HepG2 (cell line): ENCODE data around the gene NEK7. TPM values are rescaled to one million over a fixed set of nuclear protein-coding genes. Genes with fewer than 3 reads are reported as not detected.
"Not testable (repeated sequence)": the region's sequence is repeated elsewhere in the genome, so short reads cannot be mapped to it uniquely, and the experiment has no call there.

ENCODE experiments used
- ATAC-seq: fragments of 200-7000 bp; cut with Tn5 transposase; 3 replicates; pipeline ENCODE4 v1.9.1; 2020; ENCODE audit warnings: mild to moderate bottlenecking, moderate library complexity
- BruUV-seq: library from RNA; stranded (reverse); fragments of 400-500 nt; replicated peaks from 2 replicates; lab custom pipeline; 2021; lab: Mats Ljungman, UMichigan
- CTCF ChIA-PET: fragments of 300-600 bp; formaldehyde crosslinking; extraction: SDS; loops from one replicate; lab custom pipeline; 2021; ENCODE audit warnings: low total read pairs, inconsistent platforms, low intra/inter-chr PET ratio; lab: Yijun Ruan, JAX
- POLR2A ChIA-PET: fragments of 350-600 bp; sonication (Branson Sonifier 250); formaldehyde crosslinking; loops from one replicate; lab custom pipeline; 2020; ENCODE audit warnings: antibody characterized with exemption, inconsistent platforms; lab: Yijun Ruan, JAX
- DNase-seq: peaks from one replicate; pipeline ENCODE4 v3.0.0-alpha.2; 2015; ENCODE audit warnings: low spot score
- FAIRE-seq: peaks from 3 replicates; lab custom pipeline; 2011; peaks lifted over from hg19 to GRCh38; lab: Jason Lieb, UNC
- H2AFZ ChIP-seq: one replicate; pipeline ENCODE4 v1.6.1; 2011; ENCODE audit warnings: low read length, inconsistent platforms
- H3K27ac ChIP-seq: fragments of 300-600 bp; 3 replicates; pipeline ENCODE4 v1.8.0; 2011; ENCODE audit warnings: mixed run types, mild to moderate bottlenecking, mixed read lengths, low read length, inconsistent platforms; ENCODE audit not compliant: insufficient read depth; ENCODE audit errors: extremely low read length
- H3K27me3 ChIP-seq, 2 experiments: fragments of 200-600 bp in 1 of 2; 2 replicates in 1 of 2; 3 replicates in 1 of 2; pipeline versions ENCODE4 v1.6.0 to v1.8.0; 2011; ENCODE audit warnings: low read length in 2 of 2, mild to moderate bottlenecking in 2 of 2, moderate library complexity in 2 of 2, inconsistent platforms in 1 of 2; ENCODE audit not compliant: insufficient read depth in 2 of 2, control insufficient read depth in 1 of 2
- H3K36me3 ChIP-seq, 2 experiments: fragments of 200-600 bp in 1 of 2; replicated peaks in 1 of 2; 2 replicates in 1 of 2; 3 replicates in 1 of 2; pipeline versions ENCODE4 v1.5.1 to v1.8.0; 2011; ENCODE audit warnings: low read length in 2 of 2, inconsistent platforms in 1 of 2; ENCODE audit not compliant: insufficient read depth in 2 of 2, control insufficient read depth in 1 of 2
- H3K4me1 ChIP-seq: 2 replicates; pipeline ENCODE4 v1.5.1; 2012; ENCODE audit warnings: low read length, inconsistent platforms; ENCODE audit not compliant: insufficient read depth
- H3K4me2 ChIP-seq: 2 replicates; pipeline ENCODE4 v1.6.0; 2011; ENCODE audit warnings: low read depth, low read length, inconsistent platforms
- H3K4me3 ChIP-seq, 3 experiments: fragments of 200-600 bp in 1 of 3; sonication (generic), shearing (Covaris generic) in 1 of 3; replicated peaks in 1 of 3; 2 replicates each; pipeline ENCODE4 v1.5.1; 2011 to 2016; ENCODE audit warnings: low read length in 3 of 3, inconsistent platforms in 2 of 3, low read depth in 2 of 3, mild to moderate bottlenecking in 2 of 3, control low read depth in 1 of 3, mixed read lengths in 1 of 3; ENCODE audit not compliant: insufficient read depth in 1 of 3
- H3K79me2 ChIP-seq: one replicate; pipeline ENCODE4 v1.6.1; 2011; ENCODE audit warnings: low read length, inconsistent platforms; ENCODE audit not compliant: insufficient read depth
- H3K9ac ChIP-seq: 2 replicates; pipeline ENCODE4 v1.6.0; 2011; ENCODE audit warnings: mild to moderate bottlenecking, low read depth, low read length, inconsistent platforms; ENCODE audit not compliant: insufficient read depth
- H3K9me3 ChIP-seq: 2 replicates; pipeline ENCODE4 v1.5.1; 2012; ENCODE audit warnings: mild to moderate bottlenecking, low read length
- H4K20me1 ChIP-seq: 2 replicates; pipeline ENCODE4 v1.6.0; 2011; ENCODE audit warnings: inconsistent platforms, mild to moderate bottlenecking, low read length, moderate library complexity; ENCODE audit not compliant: insufficient read depth
- ZMAT5 ChIP-seq: sonication (generic); formaldehyde crosslinking; IDR thresholded peaks from 2 replicates; pipeline ENCODE4 v1.5.0; 2020; ENCODE audit warnings: mild to moderate bottlenecking, low read depth, missing genetic modification reagents, borderline replicate concordance
- ZNF543 ChIP-seq: sonication (generic); formaldehyde crosslinking; IDR thresholded peaks from 2 replicates; pipeline ENCODE4 v1.4.0; 2020; ENCODE audit warnings: mild to moderate bottlenecking, missing genetic modification reagents
- ZNF629 ChIP-seq: sonication (generic); formaldehyde crosslinking; conservative IDR thresholded peaks from 2 replicates; pipeline ENCODE4 v1.5.0; 2020; ENCODE audit warnings: missing genetic modification reagents
- WGBS: methylation state at CpG from one replicate; pipeline ENCODE4 v1.1.6; 2017; ENCODE audit warnings: low lambda C conversion rate; 5-methylcytosine and 5-hydroxymethylcytosine counted together
- in situ Hi-C: cut with HindIII; loops from 2 replicates; pipeline ENCODE4 v1.10.0; 2017; ENCODE audit warnings: low pct_unique_long_range_greater_than_20kb; ENCODE audit not compliant: extremely low pct_ligation_motif_present
- intact Hi-C: fragments of 100-400 bp; cut with micrococcal nuclease; formaldehyde crosslinking; loops from one replicate; pipeline ENCODE4 v1.10.0; 2022; ENCODE audit not compliant: unreplicated experiment
- polyA plus RNA-seq, 8 experiments: library from polyadenylated mRNA; depleted of rRNA in 3 of 8; stranded (reverse) in 7 of 8; unstranded in 1 of 8; fragments of >200 nt; fragmentation: Illumina TruSeq in 4 of 8; extraction: Trizol in 4 of 8; gene quantifications; 2 replicates each; pipeline versions ENCODE4 v1.2.1 to v1.2.3, GENCODE V29; 2011 to 2016; ENCODE audit warnings: low read depth in 4 of 8, missing spikeins in 1 of 8, mixed read lengths in 1 of 8; ENCODE audit not compliant: insufficient read depth in 1 of 8
- total RNA-seq, 5 experiments: library from RNA; depleted of rRNA; stranded (reverse); fragments of >200 nt; fragmentation: Illumina TruSeq; extraction: Trizol; gene quantifications; 2 replicates each; pipeline ENCODE4 v1.2.3, GENCODE V29; 2016; ENCODE audit warnings: low read depth in 1 of 5

Gene NEK7
- total and polyA plus RNA-seq, 2 of the 13 experiments (the other 11 are each of a cell fraction or from before 2014, with no cell fraction given), result 18.1 to 19.2 TPM

GRCh38 chr1:198191117-198191516 lies 34.3 kb downstream of the NEK7 start (continued):
- TF ChIP-seq ZMAT5 (CRISPR knock-in tag), result no peak
- TF ChIP-seq, all 625 proteins: peak for 0

DNA sequence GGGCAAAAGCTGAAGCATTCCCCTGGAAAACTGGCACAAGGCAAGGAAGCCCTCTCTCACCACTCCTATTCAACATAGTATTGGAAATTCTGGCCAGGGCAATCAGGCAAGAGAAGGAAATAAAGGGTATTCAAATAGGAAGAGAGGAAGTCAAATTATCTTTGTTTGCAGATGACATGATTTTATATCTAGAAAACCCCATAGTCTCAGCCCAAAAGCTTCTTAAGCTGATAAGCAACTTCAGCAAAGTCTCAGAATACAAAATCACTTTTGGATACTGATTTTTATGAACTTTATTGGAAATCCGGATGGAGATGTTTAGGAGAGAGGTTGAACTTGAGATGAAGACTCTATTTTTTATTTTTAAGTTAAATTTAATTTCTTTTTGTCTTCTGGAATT lies 37.1 kb downstream of the NEK7 start:
- H2AFZ ChIP-seq, H3K4me2 ChIP-seq, H3K9me3 ChIP-seq, FAIRE-seq, CTCF ChIA-PET, H3K79me2 ChIP-seq, DNase-seq, H3K4me1 ChIP-seq, H3K27ac ChIP-seq, H3K36me3 ChIP-seq, intact Hi-C loops, in situ Hi-C loops, BruUV-seq, H3K27me3 ChIP-seq, POLR2A ChIA-PET, ATAC-seq, H4K20me1 ChIP-seq, H3K4me3 ChIP-seq, H3K9ac ChIP-seq: not testable (repeated sequence)
- 98% methylated on average over 1 of the region's 1 CpG for WGBS

DNA sequence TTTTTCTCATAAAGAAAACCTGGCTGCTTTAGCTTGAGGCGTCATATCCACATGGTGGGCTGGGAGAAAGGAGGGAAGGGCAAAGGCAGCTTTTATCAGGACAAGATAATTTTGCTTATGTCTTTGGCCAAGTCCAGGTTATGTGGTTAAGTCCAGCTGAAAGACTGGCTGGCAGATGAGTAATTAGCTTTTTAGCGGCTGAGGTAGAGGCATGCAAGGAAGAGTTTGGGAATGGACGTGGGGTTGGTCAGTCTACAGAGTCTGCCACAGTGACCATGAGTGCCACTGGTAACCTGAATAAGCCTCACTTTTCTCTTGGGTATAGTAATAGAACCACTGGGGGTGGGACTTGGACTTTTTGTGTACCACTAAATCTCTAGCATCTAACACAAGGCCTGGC lies 39.8 kb downstream of the NEK7 start:
- H3K9me3 ChIP-seq, result no peaks in the 10 kb centered on the region
- no peak for ATAC-seq
- no peak for FAIRE-seq
- TF ChIP-seq ZNF543 (CRISPR knock-in tag), result no peak
- TF ChIP-seq ZNF629, result no peak
- 95% methylated on average over 3 of the region's 3 CpGs for WGBS
- H3K9ac ChIP-seq, result no peak overlapping the region
- no peak overlapping the region for H2AFZ ChIP-seq
- no peaks in the 10 kb centered on the region for H3K36me3 ChIP-seq
- no peak for DNase-seq
- ChIA-PET POLR2A (no interaction called here), CTCF (no interaction called here)
- no peak overlapping the region for H3K4me3 ChIP-seq
- no peaks in the 10 kb centered on the region for H3K4me1 ChIP-seq
- no TSS peak for BruUV-seq
- intact Hi-C loops (no loop called here), in situ Hi-C loops (no loop called here)
- peaks cover 3% of the 10 kb centered on the region for H3K79me2 ChIP-seq
- no peak overlapping the region for H3K4me2 ChIP-seq
- H4K20me1 ChIP-seq, result no peaks in the 10 kb centered on the region
- no peaks in the 10 kb centered on the region for H3K27me3 ChIP-seq
- no peak overlapping the region for H3K27ac ChIP-seq
